HEK293 (cell line): ENCODE measurements around the gene SLC35F4.

Source experiments
- CTCF ChIP-seq: fragments of 450-650 bp; formaldehyde crosslinking; IDR thresholded peaks from 2 replicates; pipeline ENCODE4 v1.5.1; 2016; ENCODE audit warnings: missing biosample characterization, missing genetic modification characterization
- GFI1B ChIP-seq: fragments of 450-650 bp; formaldehyde crosslinking; IDR thresholded peaks from 2 replicates; pipeline ENCODE4 v1.5.1; 2016; ENCODE audit warnings: missing biosample characterization, missing genetic modification characterization
- GLIS1 ChIP-seq: fragments of 450-650 bp; formaldehyde crosslinking; IDR thresholded peaks from 2 replicates; pipeline ENCODE4 v1.5.1; 2016; ENCODE audit warnings: missing biosample characterization, missing genetic modification characterization
- HIC1 ChIP-seq: fragments of 450-650 bp; formaldehyde crosslinking; IDR thresholded peaks from 2 replicates; pipeline ENCODE4 v1.5.1; 2016; ENCODE audit warnings: missing biosample characterization, missing genetic modification characterization
- INSM2 ChIP-seq: fragments of 450-650 bp; formaldehyde crosslinking; IDR thresholded peaks from 2 replicates; pipeline ENCODE4 v1.5.1; 2016; ENCODE audit warnings: missing biosample characterization, missing genetic modification characterization
- KLF1 ChIP-seq: fragments of 450-650 bp; formaldehyde crosslinking; IDR thresholded peaks from 2 replicates; pipeline ENCODE4 v1.5.1; 2016; ENCODE audit warnings: missing biosample characterization, missing genetic modification characterization
- KLF8 ChIP-seq: fragments of 450-650 bp; formaldehyde crosslinking; IDR thresholded peaks from 2 replicates; pipeline ENCODE4 v1.5.1; 2016; ENCODE audit warnings: missing biosample characterization, missing genetic modification characterization
- TCF7L2 ChIP-seq: IDR thresholded peaks from 2 replicates; pipeline ENCODE4 v1.6.1; 2011; ENCODE audit warnings: low read depth, mild to moderate bottlenecking, inconsistent platforms, low read length, moderate library complexity, borderline replicate concordance
- TSHZ1 ChIP-seq: fragments of 450-650 bp; formaldehyde crosslinking; IDR thresholded peaks from 2 replicates; pipeline ENCODE4 v1.5.1; 2016; ENCODE audit warnings: missing biosample characterization, missing genetic modification characterization, borderline replicate concordance
- ZBTB10 ChIP-seq: fragments of 450-650 bp; formaldehyde crosslinking; IDR thresholded peaks from 2 replicates; pipeline ENCODE4 v1.5.1; 2016; ENCODE audit warnings: missing biosample characterization, missing genetic modification characterization
- ZBTB48 ChIP-seq: fragments of 450-650 bp; formaldehyde crosslinking; IDR thresholded peaks from 2 replicates; pipeline ENCODE4 v1.5.1; 2016; ENCODE audit warnings: missing biosample characterization, missing genetic modification characterization
- ZFP69B ChIP-seq: fragments of 450-650 bp; formaldehyde crosslinking; IDR thresholded peaks from 2 replicates; pipeline ENCODE4 v1.5.1; 2016; ENCODE audit warnings: missing biosample characterization, missing genetic modification characterization
- ZIC2 ChIP-seq: fragments of 450-650 bp; formaldehyde crosslinking; IDR thresholded peaks from 2 replicates; pipeline ENCODE4 v1.5.1; 2016; ENCODE audit warnings: missing biosample characterization, missing genetic modification characterization
- ZNF221 ChIP-seq: fragments of 450-650 bp; formaldehyde crosslinking; IDR thresholded peaks from 2 replicates; pipeline ENCODE4 v1.5.1; 2017; ENCODE audit warnings: missing biosample characterization, missing genetic modification characterization, borderline replicate concordance
- ZNF280C ChIP-seq: fragments of 450-650 bp; formaldehyde crosslinking; IDR thresholded peaks from 2 replicates; pipeline ENCODE4 v1.5.1; 2016; ENCODE audit warnings: missing biosample characterization, missing genetic modification characterization
- ZNF311 ChIP-seq: fragments of 450-650 bp; formaldehyde crosslinking; IDR thresholded peaks from 2 replicates; pipeline ENCODE4 v1.5.1; 2017; ENCODE audit warnings: missing biosample characterization, missing genetic modification characterization, borderline replicate concordance
- ZNF362 ChIP-seq: fragments of 450-650 bp; formaldehyde crosslinking; IDR thresholded peaks from 2 replicates; pipeline ENCODE4 v1.5.1; 2016; ENCODE audit warnings: missing biosample characterization, missing genetic modification characterization
- ZNF366 ChIP-seq: fragments of 450-650 bp; formaldehyde crosslinking; conservative IDR thresholded peaks from 2 replicates; pipeline ENCODE4 v1.5.1; 2016; ENCODE audit warnings: missing biosample characterization, missing genetic modification characterization
- ZNF48 ChIP-seq: fragments of 450-650 bp; formaldehyde crosslinking; IDR thresholded peaks from 2 replicates; pipeline ENCODE4 v1.5.1; 2016; ENCODE audit warnings: missing biosample characterization, missing genetic modification characterization
- ZNF549 ChIP-seq: fragments of 450-650 bp; IDR thresholded peaks from 2 replicates; pipeline ENCODE4 v1.5.1; 2018; ENCODE audit warnings: missing biosample characterization, missing genetic modification characterization, mild to moderate bottlenecking, inconsistent platforms, moderate library complexity
- ZNF670 ChIP-seq: fragments of 450-650 bp; formaldehyde crosslinking; IDR thresholded peaks from 2 replicates; pipeline ENCODE4 v1.5.1; 2016; ENCODE audit warnings: missing biosample characterization, missing genetic modification characterization, low read depth
- ZNF747 ChIP-seq: fragments of 450-650 bp; formaldehyde crosslinking; IDR thresholded peaks from 2 replicates; pipeline ENCODE4 v1.5.1; 2016; ENCODE audit warnings: missing biosample characterization, missing genetic modification characterization
- ZNF776 ChIP-seq: fragments of 450-650 bp; formaldehyde crosslinking; IDR thresholded peaks from 2 replicates; pipeline ENCODE4 v1.5.0; 2017; ENCODE audit warnings: missing biosample characterization, missing genetic modification characterization, borderline replicate concordance
- ZNF777 ChIP-seq: fragments of 450-650 bp; formaldehyde crosslinking; IDR thresholded peaks from 2 replicates; pipeline ENCODE4 v1.5.1; 2017; ENCODE audit warnings: missing biosample characterization, missing genetic modification characterization, borderline replicate concordance
- ZNF785 ChIP-seq: fragments of 450-650 bp; formaldehyde crosslinking; IDR thresholded peaks from 2 replicates; pipeline ENCODE4 v1.5.1; 2016; ENCODE audit warnings: missing biosample characterization, missing genetic modification characterization

Gene SLC35F4

GRCh38 chr14:57833323-57833722 lies 32.6 kb downstream of the SLC35F4 start (continued):
- peak; percentile 69; the same call in 1 of the 2 replicates for TF ChIP-seq INSM2
- no peak for TF ChIP-seq ZNF747 (tag by site-specific recombination)
- no peak for TF ChIP-seq ZNF776 (tag by site-specific recombination)
- no peak for TF ChIP-seq CTCF (tag by site-specific recombination)
- TF ChIP-seq ZNF366 (tag by site-specific recombination), result peak; percentile 79
- no peak for TF ChIP-seq ZNF280C (tag by site-specific recombination)
- no peak for TF ChIP-seq TCF7L2
- TF ChIP-seq ZNF549, result no peak
- peak; percentile 90 for TF ChIP-seq GLIS1 (tag by site-specific recombination)
- peak; percentile 70; the same call in 1 of the 2 replicates for TF ChIP-seq HIC1 (tag by site-specific recombination)
- TF ChIP-seq ZNF785 (tag by site-specific recombination), result no peak
- TF ChIP-seq KLF1 (tag by site-specific recombination), result no peak
- TF ChIP-seq ZNF670 (tag by site-specific recombination), result no peak
- TF ChIP-seq ZBTB48 (tag by site-specific recombination), result no peak
- TF ChIP-seq ZFP69B, result 0 out of 2 replicates have a peak, but pooled peaks have one; percentile 29
- no peak for TF ChIP-seq ZIC2 (tag by site-specific recombination)
- TF ChIP-seq ZNF48 (tag by site-specific recombination), result no peak
- no peak for TF ChIP-seq ZNF777 (tag by site-specific recombination)
- TF ChIP-seq ZBTB10 (tag by site-specific recombination), result no peak
- peak; percentile 63; the same call in 1 of the 2 replicates for TF ChIP-seq TSHZ1 (tag by site-specific recombination)
- no peak for TF ChIP-seq ZNF311 (tag by site-specific recombination)
- 0 out of 2 replicates have a peak, but pooled peaks have one; percentile 9 for TF ChIP-seq GFI1B (tag by site-specific recombination)
- no peak for TF ChIP-seq ZNF221
- 0 out of 2 replicates have a peak, but pooled peaks have one; percentile 37 for TF ChIP-seq ZNF362
- 0 out of 2 replicates have a peak, but pooled peaks have one; percentile 14 for TF ChIP-seq KLF8 (tag by site-specific recombination)
